AG09309 (cell line): ENCODE measurements around the gene ANKRD44.

ENCODE experiments used
- DNase-seq: peaks from one replicate; pipeline ENCODE4 v3.0.0-alpha.2; 2010; ENCODE audit warnings: low read depth
- H3K4me3 ChIP-seq: 2 replicates; pipeline ENCODE4 v1.5.1; 2011; ENCODE audit warnings: mild to moderate bottlenecking, low read depth, low read length, moderate library complexity; ENCODE audit not compliant: control insufficient read depth
- TF ChIP-seq, protein P1 (sequence below): IDR thresholded peaks from 2 replicates; pipeline ENCODE4 v1.5.1; 2011; ENCODE audit warnings: mild to moderate bottlenecking, low read depth, low read length, inconsistent platforms; ENCODE audit not compliant: insufficient read depth, control insufficient read depth; ENCODE audit errors: missing control alignments

Gene ANKRD44

DNA sequence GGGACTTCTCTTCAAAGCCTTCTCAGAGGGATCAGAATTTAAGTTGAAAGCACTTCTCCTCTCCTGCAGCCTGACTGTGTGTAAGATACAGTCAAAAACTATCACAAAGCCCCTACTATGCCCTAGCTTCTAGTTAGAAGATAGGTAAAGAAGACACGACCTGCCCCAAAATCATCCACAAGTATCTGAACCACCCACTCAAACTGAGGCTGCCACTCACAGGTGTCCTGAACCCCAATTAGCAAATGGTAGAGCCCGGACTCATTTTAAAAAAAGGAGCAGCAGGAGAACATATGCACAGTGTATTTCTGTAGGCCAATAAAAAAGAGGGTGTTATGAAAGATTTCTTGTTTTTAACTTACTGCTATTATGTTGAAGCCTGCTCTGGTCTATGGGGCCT is 74.4 kb downstream of the ANKRD44 start:
- DNase-seq: no peak
- TF ChIP-seq, protein P1, sequence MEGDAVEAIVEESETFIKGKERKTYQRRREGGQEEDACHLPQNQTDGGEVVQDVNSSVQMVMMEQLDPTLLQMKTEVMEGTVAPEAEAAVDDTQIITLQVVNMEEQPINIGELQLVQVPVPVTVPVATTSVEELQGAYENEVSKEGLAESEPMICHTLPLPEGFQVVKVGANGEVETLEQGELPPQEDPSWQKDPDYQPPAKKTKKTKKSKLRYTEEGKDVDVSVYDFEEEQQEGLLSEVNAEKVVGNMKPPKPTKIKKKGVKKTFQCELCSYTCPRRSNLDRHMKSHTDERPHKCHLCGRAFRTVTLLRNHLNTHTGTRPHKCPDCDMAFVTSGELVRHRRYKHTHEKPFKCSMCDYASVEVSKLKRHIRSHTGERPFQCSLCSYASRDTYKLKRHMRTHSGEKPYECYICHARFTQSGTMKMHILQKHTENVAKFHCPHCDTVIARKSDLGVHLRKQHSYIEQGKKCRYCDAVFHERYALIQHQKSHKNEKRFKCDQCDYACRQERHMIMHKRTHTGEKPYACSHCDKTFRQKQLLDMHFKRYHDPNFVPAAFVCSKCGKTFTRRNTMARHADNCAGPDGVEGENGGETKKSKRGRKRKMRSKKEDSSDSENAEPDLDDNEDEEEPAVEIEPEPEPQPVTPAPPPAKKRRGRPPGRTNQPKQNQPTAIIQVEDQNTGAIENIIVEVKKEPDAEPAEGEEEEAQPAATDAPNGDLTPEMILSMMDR: no peak
- no peak overlapping the region for H3K4me3 ChIP-seq

DNA sequence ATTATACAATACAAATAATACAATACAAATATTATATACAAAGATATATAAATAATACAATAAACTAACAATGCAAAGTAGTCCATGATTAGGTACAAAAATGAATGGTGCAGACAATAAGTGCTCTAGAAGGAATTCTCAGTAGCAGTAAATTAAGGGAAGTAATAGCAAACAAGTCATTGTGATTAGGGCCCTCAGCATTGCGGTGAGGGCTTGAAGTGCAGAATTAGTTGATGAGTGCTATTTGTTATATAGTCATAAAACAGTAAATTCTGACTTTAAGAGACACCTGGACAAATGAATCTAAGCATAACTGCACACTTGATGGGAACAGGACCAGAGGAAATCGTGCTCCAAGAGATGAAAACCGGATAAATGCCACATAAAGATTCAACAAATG is 74.9 kb downstream of the ANKRD44 start:
- no peak for DNase-seq
- TF ChIP-seq, protein P1: no peak
- no peak overlapping the region for H3K4me3 ChIP-seq

DNA sequence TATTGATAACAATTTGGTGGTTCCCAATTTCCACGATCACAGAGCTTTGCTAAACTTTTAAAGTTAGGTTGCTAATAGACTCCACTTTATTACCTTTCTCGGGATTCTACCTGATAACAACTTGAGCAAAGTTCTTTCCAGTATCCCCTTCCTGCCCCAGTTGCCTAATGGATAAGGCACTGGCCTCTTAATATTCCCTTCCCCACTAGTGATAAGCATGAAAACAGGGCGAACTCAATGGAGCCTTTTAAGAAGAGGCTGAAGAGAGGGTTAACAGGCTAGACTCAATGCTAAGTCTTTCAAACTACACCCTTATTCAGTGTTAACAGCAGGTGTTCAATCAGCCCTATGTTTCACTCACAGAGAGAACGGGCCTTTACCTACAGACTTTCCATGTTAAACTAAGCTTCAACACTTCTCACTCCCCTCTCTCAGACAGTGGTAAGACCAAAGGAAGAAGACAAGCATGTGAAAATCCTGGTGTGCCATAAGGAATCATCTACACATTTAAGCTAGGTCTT is 75.8 kb downstream of the ANKRD44 start:
- DNase-seq: no peak
- TF ChIP-seq, protein P1: no peak
- H3K4me3 ChIP-seq: no peak overlapping the region

DNA sequence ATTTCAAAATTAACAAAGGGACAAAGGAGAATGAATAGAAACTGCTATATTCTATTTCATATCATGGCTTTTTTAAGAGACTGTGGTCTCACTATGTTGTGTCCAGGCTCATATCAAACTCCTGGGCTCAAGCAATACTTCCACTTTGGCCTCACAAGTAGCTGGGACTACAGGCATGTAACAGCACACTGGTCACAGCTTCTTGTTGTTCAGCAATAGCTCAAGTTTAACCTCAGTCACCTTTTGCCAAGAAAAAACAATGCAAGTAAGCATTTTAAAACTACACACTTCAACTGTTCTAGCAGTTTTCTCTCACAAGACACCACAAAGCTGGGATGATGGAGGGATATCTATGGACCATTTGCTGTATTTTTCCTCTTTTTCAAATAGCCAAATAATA is 77.1 kb downstream of the ANKRD44 start:
- no peak for DNase-seq
- TF ChIP-seq, protein P1: no peak
- no peak overlapping the region for H3K4me3 ChIP-seq

DNA sequence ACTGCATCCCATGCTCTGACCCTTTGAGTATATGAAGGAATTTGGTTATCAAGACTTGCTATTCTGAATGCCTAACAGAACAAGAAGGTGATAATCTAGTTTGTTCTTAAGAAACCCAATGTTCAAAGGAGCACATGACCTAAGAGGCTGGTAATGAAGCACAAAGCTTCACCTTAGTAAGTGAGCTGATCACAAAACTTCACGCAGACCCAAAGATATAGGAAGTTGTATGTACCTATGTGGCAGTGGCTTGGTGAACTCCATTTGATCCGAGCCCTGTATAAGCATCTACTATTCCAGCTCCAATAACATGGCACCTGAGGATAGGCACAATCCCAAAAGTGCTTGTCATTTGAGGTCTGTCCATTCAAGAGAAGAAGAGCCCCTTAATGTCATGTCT is 78.6 kb downstream of the ANKRD44 start:
- DNase-seq: no peak
- TF ChIP-seq, protein P1: no peak
- H3K4me3 ChIP-seq: no peak overlapping the region

DNA sequence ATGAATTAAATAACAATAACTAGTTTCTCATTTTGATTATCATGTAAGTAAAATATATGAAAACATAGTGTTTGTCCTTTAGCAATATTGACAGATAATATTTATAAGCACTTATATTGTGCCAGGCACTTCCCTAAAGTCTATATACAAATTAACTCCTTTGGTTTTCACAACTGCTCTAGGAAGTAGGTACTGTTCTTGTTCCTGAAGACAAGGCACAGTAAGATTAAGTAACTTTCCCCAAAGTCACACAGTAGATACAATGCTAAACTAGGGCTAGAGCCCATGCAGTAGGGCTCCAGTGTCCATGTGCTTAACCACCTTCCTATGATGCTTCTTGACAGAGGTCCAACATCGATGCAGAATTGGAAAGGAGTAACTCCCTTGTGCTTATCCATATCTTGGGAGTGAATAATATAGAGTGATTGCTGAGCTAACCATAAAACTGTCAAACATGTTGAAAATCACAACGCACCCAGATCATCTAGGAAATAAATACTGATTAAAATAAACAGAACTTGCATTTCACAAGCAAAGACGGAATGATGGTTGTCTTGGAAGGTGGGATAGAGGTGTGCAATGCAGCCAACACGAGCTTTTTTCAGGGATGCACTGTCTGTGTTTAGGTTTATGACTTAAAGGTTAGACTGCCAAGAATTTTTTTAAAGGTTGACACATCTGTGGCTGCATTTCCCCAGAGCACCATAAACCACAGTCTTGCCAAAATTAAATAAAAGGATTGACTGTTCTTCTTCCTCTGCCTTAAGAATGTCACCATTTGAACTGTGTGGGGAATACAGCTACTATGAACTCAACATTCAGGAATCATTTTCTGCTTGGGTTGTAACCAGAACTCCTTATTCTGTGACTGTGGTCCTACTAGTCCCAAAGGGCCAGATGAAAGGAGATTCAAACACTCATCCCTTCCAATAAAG is 80.8 kb downstream of the ANKRD44 start:
- peak; percentile 76 for DNase-seq
- H3K4me3 ChIP-seq: no peak overlapping the region
- TF ChIP-seq, protein P1: no peak
